SHP77 treated with DMSO at 0.1 percent for 48 hours (cell line): ENCODE measurements around the gene LDAH.
A peak's percentile ranks its signal among the peaks of the same experiment; 100 is the strongest.
"Not testable (repeated sequence)": the region's sequence is repeated elsewhere in the genome, so short reads cannot be mapped to it uniquely, and the experiment has no call there.

Experiments used
- DNase-seq: peaks from one replicate; lab custom pipeline; 2025; lab: John Stamatoyannopoulos, UW

The LDAH gene

GRCh38 chr2:20822535-20823490 is at the start of gene LDAH:
LDAH (minus strand) TSS chr2:20823101; CDS start chr2:20801463, 21,638 bp downstream.
- DNase-seq = peak; percentile 71

GRCh38 chr2:20868377-20868776 is 45.5 kb upstream of the LDAH start:
- no peak for DNase-seq

- no peak for DNase-seq
These were observed 39.9 kb upstream of the LDAH start for GRCh38 chr2:20862850-20863249.

- no peak for DNase-seq
These were observed 32.6 kb upstream of the LDAH start for GRCh38 chr2:20855456-20855855.

GRCh38 chr2:20852670-20853069 is 29.8 kb upstream of the LDAH start:
- no peak for DNase-seq

GRCh38 chr2:20852139-20852538 is 29.2 kb upstream of the LDAH start:
- DNase-seq = no peak

- no peak for DNase-seq
These were observed 21.3 kb upstream of the LDAH start for GRCh38 chr2:20844246-20844645.

- DNase-seq = no peak
These were observed 16.2 kb upstream of the LDAH start for GRCh38 chr2:20839052-20839451.

- no peak for DNase-seq
These were observed 15.1 kb upstream of the LDAH start for GRCh38 chr2:20838016-20838415.

- no peak for DNase-seq
These were observed 13.6 kb upstream of the LDAH start for GRCh38 chr2:20836521-20836920.

GRCh38 chr2:20834331-20834730 is 11.4 kb upstream of the LDAH start:
- DNase-seq = no peak

GRCh38 chr2:20832606-20833005 is 9.7 kb upstream of the LDAH start:
- no peak for DNase-seq

- DNase-seq = no peak
These were observed 7.0 kb upstream of the LDAH start for GRCh38 chr2:20829861-20830260.

GRCh38 chr2:20823917-20824316 is 1.0 kb upstream of the LDAH start:
- DNase-seq = no peak

GRCh38 chr2:20818820-20819219 is 4.1 kb downstream of the LDAH start:
- DNase-seq = no peak

- no peak for DNase-seq
These were observed 7.7 kb downstream of the LDAH start for GRCh38 chr2:20815216-20815615.

- no peak for DNase-seq
These were observed 10.1 kb downstream of the LDAH start for GRCh38 chr2:20812779-20813178.

GRCh38 chr2:20806286-20806685 is 16.6 kb downstream of the LDAH start:
- DNase-seq = no peak

- DNase-seq = no peak
These were observed 18.9 kb downstream of the LDAH start for GRCh38 chr2:20803974-20804373.

GRCh38 chr2:20803226-20803682 is 19.6 kb downstream of the LDAH start:
- no peak for DNase-seq

- no peak for DNase-seq
These were observed 25.8 kb downstream of the LDAH start for GRCh38 chr2:20797096-20797495.

- no peak for DNase-seq
These were observed 26.5 kb downstream of the LDAH start for GRCh38 chr2:20796374-20796791.

GRCh38 chr2:20793944-20794343 is 29.0 kb downstream of the LDAH start:
- not testable (repeated sequence) for DNase-seq
